ENCODE results near the gene PMEL. TPM values are rescaled to one million over a fixed set of nuclear protein-coding genes. Genes with fewer than 3 reads are reported as not detected.

Gene PMEL
- polyA plus RNA-seq, 1 donor (not counting 4 experiments of a cell fraction or from before 2014, with no cell fraction given): 1.3 TPM

DNA sequence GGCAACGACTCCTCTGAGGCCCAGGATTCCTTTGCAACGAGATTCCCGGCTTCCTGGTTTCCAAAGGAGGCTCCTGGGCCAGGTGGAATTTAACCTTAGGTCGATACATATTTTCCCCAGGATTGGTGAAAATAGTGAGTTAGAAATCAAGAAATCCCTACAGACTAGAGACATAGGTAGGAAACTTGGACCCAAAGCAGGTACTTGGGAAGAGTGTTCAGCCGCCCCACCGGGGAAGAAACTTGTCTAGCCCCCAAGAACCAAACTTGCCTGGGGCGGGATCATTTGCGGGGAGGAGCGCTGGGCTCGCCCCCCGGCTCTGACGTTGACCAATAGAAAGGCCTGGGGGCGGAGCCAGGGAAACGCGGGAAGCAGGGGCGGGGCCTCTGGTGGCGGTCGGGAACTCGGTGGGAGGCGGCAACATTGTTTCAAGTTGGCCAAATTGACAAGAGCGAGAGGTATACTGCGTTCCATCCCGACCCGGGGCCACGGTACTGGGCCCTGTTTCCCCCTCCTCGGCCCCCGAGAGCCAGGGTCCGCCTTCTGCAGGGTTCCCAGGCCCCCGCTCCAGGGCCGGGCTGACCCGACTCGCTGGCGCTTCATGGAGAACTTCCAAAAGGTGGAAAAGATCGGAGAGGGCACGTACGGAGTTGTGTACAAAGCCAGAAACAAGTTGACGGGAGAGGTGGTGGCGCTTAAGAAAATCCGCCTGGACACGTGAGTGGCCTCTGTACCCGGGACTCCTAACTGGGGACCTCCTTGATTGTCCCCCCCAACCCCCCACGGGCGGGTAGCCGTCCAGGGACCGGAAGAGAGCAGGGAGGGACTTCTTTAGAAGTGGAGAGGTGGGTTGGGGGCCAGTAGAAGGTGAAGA is 803 bp upstream of the PMEL start, which contains the start of gene CDK2:
TSS of gene CDK2 (plus strand) at position 423 of the 874 bp plus-strand sequence. CDS start at position 602, 179 bp downstream.
- Histone ChIP-seq H3K4me1 (ENCODE audit: control insufficient read depth, extremely low read depth, insufficient read depth, low read length) (peaks cover 12% of the 10 kb centered on the region), H3K4me3 (ENCODE audit: control insufficient read depth in 2 of 3, extremely low read depth in 1 of 3, insufficient read depth in 2 of 3, low read depth in 1 of 3, low read length in 3 of 3) (peak within 1 kb of the TSS; percentile 77 to 90 (median 81)), H3K9me3 (ENCODE audit: control insufficient read depth, low read depth, low read length) (no peaks in the 10 kb centered on the region), H3K36me3 (ENCODE audit: control insufficient read depth in 2 of 2, extremely low read depth in 1 of 2, insufficient read depth in 2 of 2, low read length in 2 of 2) (peaks cover 0 to 20% of the 10 kb centered on the region in 2 experiments), H3K9me1 (ENCODE audit: control insufficient read depth, extremely low read depth, insufficient read depth, low read length) (no peaks in the 10 kb centered on the region), H4K20me1 (ENCODE audit: control insufficient read depth, extremely low read depth, insufficient read depth, low read length) (no peaks in the 10 kb centered on the region), H3K27ac (ENCODE audit: control insufficient read depth, insufficient read depth, low read length) (peak within 1 kb of the TSS; percentile 78), H3K79me2 (ENCODE audit: control insufficient read depth, insufficient read depth, low read length) (peaks cover 12% of the 10 kb centered on the region), H3K4me2 (ENCODE audit: control insufficient read depth, extremely low read depth, insufficient read depth, low read depth, low read length) (peak within 1 kb of the TSS; percentile 96), H3K9ac (ENCODE audit: control insufficient read depth, extremely low read depth, insufficient read depth, low read length) (peak within 1 kb of the TSS; percentile 81), H3K27me3 (ENCODE audit: control insufficient read depth, extremely low read depth, insufficient read depth, low read length) (no peaks in the 10 kb centered on the region), H2AFZ (ENCODE audit: control insufficient read depth, low read length) (peak within 1 kb of the TSS; percentile 86)
- TF ChIP-seq, protein P1, sequence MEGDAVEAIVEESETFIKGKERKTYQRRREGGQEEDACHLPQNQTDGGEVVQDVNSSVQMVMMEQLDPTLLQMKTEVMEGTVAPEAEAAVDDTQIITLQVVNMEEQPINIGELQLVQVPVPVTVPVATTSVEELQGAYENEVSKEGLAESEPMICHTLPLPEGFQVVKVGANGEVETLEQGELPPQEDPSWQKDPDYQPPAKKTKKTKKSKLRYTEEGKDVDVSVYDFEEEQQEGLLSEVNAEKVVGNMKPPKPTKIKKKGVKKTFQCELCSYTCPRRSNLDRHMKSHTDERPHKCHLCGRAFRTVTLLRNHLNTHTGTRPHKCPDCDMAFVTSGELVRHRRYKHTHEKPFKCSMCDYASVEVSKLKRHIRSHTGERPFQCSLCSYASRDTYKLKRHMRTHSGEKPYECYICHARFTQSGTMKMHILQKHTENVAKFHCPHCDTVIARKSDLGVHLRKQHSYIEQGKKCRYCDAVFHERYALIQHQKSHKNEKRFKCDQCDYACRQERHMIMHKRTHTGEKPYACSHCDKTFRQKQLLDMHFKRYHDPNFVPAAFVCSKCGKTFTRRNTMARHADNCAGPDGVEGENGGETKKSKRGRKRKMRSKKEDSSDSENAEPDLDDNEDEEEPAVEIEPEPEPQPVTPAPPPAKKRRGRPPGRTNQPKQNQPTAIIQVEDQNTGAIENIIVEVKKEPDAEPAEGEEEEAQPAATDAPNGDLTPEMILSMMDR (optimal IDR thresholded peaks at IDR 0.05 in 1 of 3, IDR thresholded peaks at IDR 0.05 in 1 of 3, conservative IDR thresholded peaks at IDR 0.05 in 1 of 3; ENCODE audit: extremely low read depth in 1 of 3, insufficient read depth in 2 of 3, low read length in 3 of 3): no peak
- TF ChIP-seq EZH2 (IDR thresholded peaks at IDR 0.05; ENCODE audit: low read length): no peak
- dilution Hi-C loops (cut with MboI; ENCODE audit: extremely low pct_ligation_motif_present, low sequenced_read_pairs): no loop called here
- no peak for FAIRE-seq
- DNase-seq (ENCODE audit: low read depth, low spot score): no peak

DNA sequence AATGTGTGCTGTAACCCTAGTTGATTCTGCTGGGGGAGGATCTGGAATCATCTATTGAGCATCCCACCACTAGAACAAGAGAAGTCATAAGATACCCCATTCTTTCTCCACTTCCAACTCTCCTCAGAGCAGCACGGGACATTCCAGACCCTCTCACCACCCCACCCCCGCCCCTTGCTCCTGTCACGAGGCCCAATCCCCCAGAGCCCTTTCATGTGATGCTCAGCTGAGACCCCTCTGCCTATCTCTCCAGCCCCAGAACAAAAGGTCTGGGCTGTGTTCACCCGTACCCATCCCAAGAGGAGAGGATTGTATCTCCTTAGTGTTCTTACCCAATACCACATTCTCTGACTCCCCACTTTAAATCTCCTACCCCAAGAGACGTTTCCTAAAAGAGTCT is 602 bp downstream of the PMEL start:
- Histone ChIP-seq H3K4me1 (ENCODE audit: control insufficient read depth, extremely low read depth, insufficient read depth, low read length) (peaks cover 12% of the 10 kb centered on the region), H3K9ac (ENCODE audit: control insufficient read depth, extremely low read depth, insufficient read depth, low read length) (no peak overlapping the region), H3K27me3 (ENCODE audit: control insufficient read depth, extremely low read depth, insufficient read depth, low read length) (no peaks in the 10 kb centered on the region), H3K4me2 (ENCODE audit: control insufficient read depth, extremely low read depth, insufficient read depth, low read depth, low read length) (no peak overlapping the region), H4K20me1 (ENCODE audit: control insufficient read depth, extremely low read depth, insufficient read depth, low read length) (no peaks in the 10 kb centered on the region), H2AFZ (ENCODE audit: control insufficient read depth, low read length) (no peak overlapping the region), H3K4me3 (ENCODE audit: control insufficient read depth in 2 of 3, extremely low read depth in 1 of 3, insufficient read depth in 2 of 3, low read depth in 1 of 3, low read length in 3 of 3) (no peak overlapping the region), H3K36me3 (ENCODE audit: control insufficient read depth in 2 of 2, extremely low read depth in 1 of 2, insufficient read depth in 2 of 2, low read length in 2 of 2) (peaks cover 0 to 16% of the 10 kb centered on the region in 2 experiments), H3K27ac (ENCODE audit: control insufficient read depth, insufficient read depth, low read length) (no peak overlapping the region), H3K79me2 (ENCODE audit: control insufficient read depth, insufficient read depth, low read length) (peaks cover 12% of the 10 kb centered on the region), H3K9me3 (ENCODE audit: control insufficient read depth, low read depth, low read length) (no peaks in the 10 kb centered on the region), H3K9me1 (ENCODE audit: control insufficient read depth, extremely low read depth, insufficient read depth, low read length) (no peaks in the 10 kb centered on the region)
- dilution Hi-C loops (cut with MboI; ENCODE audit: extremely low pct_ligation_motif_present, low sequenced_read_pairs): no loop called here
- TF ChIP-seq EZH2 (IDR thresholded peaks at IDR 0.05; ENCODE audit: low read length): no peak
- TF ChIP-seq, protein P1 (optimal IDR thresholded peaks at IDR 0.05 in 1 of 3, IDR thresholded peaks at IDR 0.05 in 1 of 3, conservative IDR thresholded peaks at IDR 0.05 in 1 of 3; ENCODE audit: extremely low read depth in 1 of 3, insufficient read depth in 2 of 3, low read length in 3 of 3): no peak
- DNase-seq (ENCODE audit: low read depth, low spot score) (no peak), FAIRE-seq (no peak)

Data from keratinocyte (primary cell).